Activated CD8-positive, alpha-beta T cell treated with anti-CD3 and anti-CD28 coated beads, Interleukin-2, amount 10 ng/mL, durations not matched to agents 7 days and 5 days (primary cell): ENCODE measurements around the gene KAZN. TPM values are rescaled to one million over a fixed set of nuclear protein-coding genes. Genes with fewer than 3 reads are reported as not detected.

Experiments
- ATAC-seq: fragments of 150-1000 bp; cut with Tn5 transposase; one replicate; pipeline ENCODE4 v1.10.0; 2021; ENCODE audit warnings: moderate library complexity
- CTCF ChIA-PET: fragments of 350-600 bp; sonication (Branson Sonifier 250); formaldehyde crosslinking; loops from one replicate; lab custom pipeline; 2021; ENCODE audit warnings: antibody characterized with exemption; lab: Charles Lee
- POLR2A ChIA-PET: fragments of 350-600 bp; sonication (Branson Sonifier 250); formaldehyde crosslinking; loops from one replicate; lab custom pipeline; 2021; ENCODE audit warnings: antibody characterized with exemption; lab: Charles Lee
- DNase-seq: peaks from one replicate; pipeline ENCODE4 v3.0.0-alpha.2; 2020
- H3K27ac Mint-ChIP-seq: one replicate; pipeline ENCODE4 v1.8.0; 2021; ENCODE audit warnings: mild to moderate bottlenecking, mixed read lengths
- H3K27me3 Mint-ChIP-seq: one replicate; pipeline ENCODE4 v1.8.0; 2021; ENCODE audit warnings: low read depth, mixed read lengths
- H3K36me3 Mint-ChIP-seq: one replicate; pipeline ENCODE4 v1.8.0; 2021; ENCODE audit warnings: low read depth, mixed read lengths
- H3K4me1 Mint-ChIP-seq: one replicate; pipeline ENCODE4 v1.8.0; 2021; ENCODE audit warnings: low read depth, mixed read lengths
- H3K4me3 Mint-ChIP-seq: one replicate; pipeline ENCODE4 v1.8.0; 2021; ENCODE audit warnings: mild to moderate bottlenecking, mixed read lengths
- H3K9me3 Mint-ChIP-seq: one replicate; pipeline ENCODE4 v1.8.0; 2022; ENCODE audit warnings: mixed read lengths; ENCODE audit not compliant: insufficient read depth
- total RNA-seq, 2 experiments: library from RNA; stranded (reverse); gene quantifications; one replicate each; pipeline ENCODE4 v1.2.3, GENCODE V29; 2021

Gene KAZN
- total RNA-seq, 2 experiments from 2014 or later, result 1.1 to 1.7 TPM

- Mint-ChIP-seq H3K27me3 (peaks cover 11% of the 10 kb centered on the region), H3K27ac (no peak overlapping the region), H3K9me3 (no peaks in the 10 kb centered on the region), H3K36me3 (no peaks in the 10 kb centered on the region), H3K4me1 (no peaks in the 10 kb centered on the region), H3K4me3 (no peak overlapping the region)
- no peak for ATAC-seq
- ChIA-PET POLR2A (no interaction called here), CTCF (no interaction called here)
- no peak for DNase-seq
Measured at GRCh38 chr1:14592004-14592631, 6.4 kb upstream of the KAZN start.

- DNase-seq (no peak), ATAC-seq (no peak)
- Mint-ChIP-seq H3K36me3 (no peaks in the 10 kb centered on the region), H3K4me3 (no peak overlapping the region), H3K27me3 (peaks cover 21% of the 10 kb centered on the region), H3K27ac (no peak overlapping the region), H3K9me3 (no peaks in the 10 kb centered on the region), H3K4me1 (no peaks in the 10 kb centered on the region)
- CTCF ChIA-PET, result no interaction called here
- POLR2A ChIA-PET, result no interaction called here
Measured at GRCh38 chr1:14593302-14593701, 5.2 kb upstream of the KAZN start.

GRCh38 chr1:14594045-14594444 is 4.4 kb upstream of the KAZN start:
- ChIA-PET POLR2A (no interaction called here), CTCF (no interaction called here)
- Mint-ChIP-seq H3K4me1 (no peaks in the 10 kb centered on the region), H3K27me3 (peaks cover 21% of the 10 kb centered on the region), H3K27ac (no peak overlapping the region), H3K9me3 (no peaks in the 10 kb centered on the region), H3K36me3 (no peaks in the 10 kb centered on the region), H3K4me3 (no peak overlapping the region)
- DNase-seq (no peak), ATAC-seq (no peak)

GRCh38 chr1:14596591-14596990 is 1.9 kb upstream of the KAZN start:
- CTCF ChIA-PET, result no interaction called here
- ATAC-seq (no peak), DNase-seq (no peak)
- no peak overlapping the region for H3K4me3 Mint-ChIP-seq
- no peaks in the 10 kb centered on the region for H3K36me3 Mint-ChIP-seq
- peaks cover 40% of the 10 kb centered on the region for H3K27me3 Mint-ChIP-seq
- no peaks in the 10 kb centered on the region for H3K4me1 Mint-ChIP-seq
- POLR2A ChIA-PET, result no interaction called here
- no peaks in the 10 kb centered on the region for H3K9me3 Mint-ChIP-seq
- no peak overlapping the region for H3K27ac Mint-ChIP-seq

GRCh38 chr1:14597343-14598006 is 1.0 kb upstream of the KAZN start:
- no peak overlapping the region for H3K27ac Mint-ChIP-seq
- H3K36me3 Mint-ChIP-seq, result no peaks in the 10 kb centered on the region
- DNase-seq, result no peak
- H3K4me3 Mint-ChIP-seq, result no peak overlapping the region
- H3K4me1 Mint-ChIP-seq, result no peaks in the 10 kb centered on the region
- H3K27me3 Mint-ChIP-seq, result peaks cover 45% of the 10 kb centered on the region
- POLR2A ChIA-PET, result no interaction called here
- CTCF ChIA-PET, result no interaction called here
- no peaks in the 10 kb centered on the region for H3K9me3 Mint-ChIP-seq
- ATAC-seq, result no peak

- no peak for DNase-seq
- ATAC-seq, result no peak
- H3K27me3 Mint-ChIP-seq, result peaks cover 48% of the 10 kb centered on the region
- ChIA-PET CTCF (no interaction called here), POLR2A (no interaction called here)
- H3K36me3 Mint-ChIP-seq, result no peaks in the 10 kb centered on the region
- no peaks in the 10 kb centered on the region for H3K4me1 Mint-ChIP-seq
- no peak overlapping the region for H3K27ac Mint-ChIP-seq
- no peaks in the 10 kb centered on the region for H3K9me3 Mint-ChIP-seq
- no peak overlapping the region for H3K4me3 Mint-ChIP-seq
Measured at GRCh38 chr1:14598007-14598497, 433 bp upstream of the KAZN start.

- CTCF ChIA-PET, result no interaction called here
- ATAC-seq, result peak; percentile 36
- Mint-ChIP-seq H3K36me3 (no peaks in the 10 kb centered on the region), H3K27me3 (peaks cover 48% of the 10 kb centered on the region), H3K9me3 (no peaks in the 10 kb centered on the region), H3K27ac (no peak overlapping the region), H3K4me3 (no peak overlapping the region), H3K4me1 (no peaks in the 10 kb centered on the region)
- POLR2A ChIA-PET, result no interaction called here
- DNase-seq, result no peak
Measured at GRCh38 chr1:14599183-14599791, 802 bp downstream of the KAZN start.

- no peak overlapping the region for H3K4me3 Mint-ChIP-seq
- no peaks in the 10 kb centered on the region for H3K4me1 Mint-ChIP-seq
- H3K27ac Mint-ChIP-seq, result no peak overlapping the region
- no peaks in the 10 kb centered on the region for H3K36me3 Mint-ChIP-seq
- ChIA-PET CTCF (no interaction called here), POLR2A (no interaction called here)
- DNase-seq (no peak), ATAC-seq (no peak)
- peaks cover 48% of the 10 kb centered on the region for H3K27me3 Mint-ChIP-seq
- no peaks in the 10 kb centered on the region for H3K9me3 Mint-ChIP-seq
Measured at GRCh38 chr1:14599800-14600199, 1.3 kb downstream of the KAZN start.

- H3K4me3 Mint-ChIP-seq, result no peak overlapping the region
- peaks cover 48% of the 10 kb centered on the region for H3K27me3 Mint-ChIP-seq
- no peak overlapping the region for H3K27ac Mint-ChIP-seq
- no peaks in the 10 kb centered on the region for H3K36me3 Mint-ChIP-seq
- ChIA-PET CTCF (no interaction called here), POLR2A (no interaction called here)
- ATAC-seq (no peak), DNase-seq (no peak)
- no peaks in the 10 kb centered on the region for H3K4me1 Mint-ChIP-seq
- H3K9me3 Mint-ChIP-seq, result no peaks in the 10 kb centered on the region
Measured at GRCh38 chr1:14600405-14601112, 2.1 kb downstream of the KAZN start.

- H3K4me1 Mint-ChIP-seq, result no peaks in the 10 kb centered on the region
- H3K36me3 Mint-ChIP-seq, result no peaks in the 10 kb centered on the region
- CTCF ChIA-PET, result no interaction called here
- POLR2A ChIA-PET, result no interaction called here
- no peak overlapping the region for H3K4me3 Mint-ChIP-seq
- H3K27me3 Mint-ChIP-seq, result peaks cover 37% of the 10 kb centered on the region
- no peak for DNase-seq
- no peaks in the 10 kb centered on the region for H3K9me3 Mint-ChIP-seq
- H3K27ac Mint-ChIP-seq, result no peak overlapping the region
- no peak for ATAC-seq
Measured at GRCh38 chr1:14602136-14602535, 3.7 kb downstream of the KAZN start.

GRCh38 chr1:14603645-14604044 is 5.2 kb downstream of the KAZN start:
- CTCF ChIA-PET, result no interaction called here
- H3K4me3 Mint-ChIP-seq, result no peak overlapping the region
- H3K27ac Mint-ChIP-seq, result no peak overlapping the region
- ATAC-seq (no peak), DNase-seq (no peak)
- no peaks in the 10 kb centered on the region for H3K36me3 Mint-ChIP-seq
- POLR2A ChIA-PET, result no interaction called here
- H3K4me1 Mint-ChIP-seq, result no peaks in the 10 kb centered on the region
- peaks cover 27% of the 10 kb centered on the region for H3K27me3 Mint-ChIP-seq
- H3K9me3 Mint-ChIP-seq, result no peaks in the 10 kb centered on the region

GRCh38 chr1:14604414-14604813 is 5.9 kb downstream of the KAZN start:
- Mint-ChIP-seq H3K36me3 (no peaks in the 10 kb centered on the region), H3K4me3 (no peak overlapping the region), H3K27me3 (peaks cover 27% of the 10 kb centered on the region), H3K27ac (no peak overlapping the region), H3K4me1 (no peaks in the 10 kb centered on the region), H3K9me3 (no peaks in the 10 kb centered on the region)
- POLR2A ChIA-PET, result no interaction called here
- DNase-seq, result no peak
- CTCF ChIA-PET, result no interaction called here
- no peak for ATAC-seq
